ENCODE data around the gene KDM4C. TPM values are rescaled to one million over a fixed set of nuclear protein-coding genes. Genes with fewer than 3 reads are reported as not detected.

KDM4C gene
- total RNA-seq, 4 donors from 2014 or later = 75.0 to 95.9 (median 88.9) TPM

GRCh38 chr9:7071916-7072315, 314.1 kb downstream of the KDM4C start:
- intact Hi-C loops (cut with DNase I; ENCODE audit: low total_unique reads) (no loop called here), in situ Hi-C loops (cut with MboI; ENCODE audit: low pct_ligation_motif_present in 1 of 4, low pct_unique_long_range_greater_than_20kb in 1 of 4, low sequenced_read_pairs in 3 of 4) (loop anchor here in 2 of 4 donors (25.0 kb wide), 1 partner anchor 465 kb away; no protein-coding TSS in a partner anchor)
- Histone ChIP-seq H3K4me3 (no peak overlapping the region), H3K9me3 (no peaks in the 10 kb centered on the region), H3K27me3 (no peaks in the 10 kb centered on the region), H3K4me1 (no peaks in the 10 kb centered on the region), H3K27ac (no peak overlapping the region), H3K36me3 (no peaks in the 10 kb centered on the region)
- DNase-seq = no peak
- WGBS, 2 donors (ENCODE audit: low coverage in 1 of 2) = 97 to 100% methylated on average over 1 of the region's 1 CpG
- TF ChIP-seq POLR2AphosphoS5 (IDR thresholded peaks at IDR 0.05) (no peak), CTCF (IDR thresholded peaks at IDR 0.05) (no peak), POLR2A (IDR thresholded peaks at IDR 0.05) (no peak), EP300 (IDR thresholded peaks at IDR 0.05; ENCODE audit: low read depth) (no peak)

DNA sequence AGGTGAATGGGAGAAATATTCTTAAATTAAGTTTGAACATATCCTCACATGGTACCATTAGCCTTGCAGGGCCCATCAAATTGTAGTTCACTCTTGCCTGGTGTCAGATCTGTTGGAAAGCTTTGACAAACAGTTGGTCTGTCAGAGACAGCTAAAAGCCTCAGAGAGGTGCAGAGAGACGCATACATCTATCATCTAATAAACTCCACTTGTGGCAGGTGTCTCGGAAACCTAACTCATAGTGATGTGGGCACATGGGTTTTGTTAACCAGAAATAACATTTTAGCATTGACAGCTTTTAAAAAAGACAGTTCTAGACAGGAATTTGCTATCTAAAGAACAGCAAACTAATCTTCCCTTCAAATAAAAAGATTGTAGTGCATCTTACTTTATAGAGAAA, 315.9 kb downstream of the KDM4C start:
- 94 to 100% methylated on average over 2 of the region's 2 CpGs for WGBS, 2 donors (ENCODE audit: low coverage in 1 of 2)
- Histone ChIP-seq H3K27ac (no peak overlapping the region), H3K4me3 (no peak overlapping the region), H3K27me3 (no peaks in the 10 kb centered on the region), H3K9me3 (no peaks in the 10 kb centered on the region), H3K36me3 (no peaks in the 10 kb centered on the region), H3K4me1 (no peaks in the 10 kb centered on the region)
- intact Hi-C loops (cut with DNase I; ENCODE audit: low total_unique reads) = no loop called here
- no peak for DNase-seq
- in situ Hi-C loops (cut with MboI; ENCODE audit: low pct_ligation_motif_present in 1 of 4, low pct_unique_long_range_greater_than_20kb in 1 of 4, low sequenced_read_pairs in 3 of 4) = loop anchor here in 2 of 4 donors (25.0 kb wide), 1 partner anchor 464 kb away; no protein-coding TSS in a partner anchor
- TF ChIP-seq POLR2A (IDR thresholded peaks at IDR 0.05) (no peak), CTCF (IDR thresholded peaks at IDR 0.05) (no peak), POLR2AphosphoS5 (IDR thresholded peaks at IDR 0.05) (no peak), EP300 (IDR thresholded peaks at IDR 0.05; ENCODE audit: low read depth) (no peak)

GRCh38 chr9:7075154-7075553, 317.4 kb downstream of the KDM4C start:
- in situ Hi-C loops (cut with MboI; ENCODE audit: low pct_ligation_motif_present in 1 of 4, low pct_unique_long_range_greater_than_20kb in 1 of 4, low sequenced_read_pairs in 3 of 4) (loop anchor here in 2 of 4 donors (25.0 kb wide), 1 partner anchor 462 kb away; no protein-coding TSS in a partner anchor), intact Hi-C loops (cut with DNase I; ENCODE audit: low total_unique reads) (no loop called here)
- no peaks in the 10 kb centered on the region for H3K9me3 ChIP-seq
- DNase-seq = no peak
- H3K4me1 ChIP-seq = no peaks in the 10 kb centered on the region
- no peaks in the 10 kb centered on the region for H3K27me3 ChIP-seq
- no peak for TF ChIP-seq EP300 (IDR thresholded peaks at IDR 0.05; ENCODE audit: low read depth)
- no peak for TF ChIP-seq POLR2A (IDR thresholded peaks at IDR 0.05)
- TF ChIP-seq CTCF (IDR thresholded peaks at IDR 0.05) = no peak
- TF ChIP-seq POLR2AphosphoS5 (IDR thresholded peaks at IDR 0.05) = no peak
- no peaks in the 10 kb centered on the region for H3K36me3 ChIP-seq
- H3K4me3 ChIP-seq = no peak overlapping the region
- 90 to 98% methylated on average over 6 to 7 of the region's 7 CpGs for WGBS, 2 donors (ENCODE audit: low coverage in 1 of 2)
- no peak overlapping the region for H3K27ac ChIP-seq

DNA sequence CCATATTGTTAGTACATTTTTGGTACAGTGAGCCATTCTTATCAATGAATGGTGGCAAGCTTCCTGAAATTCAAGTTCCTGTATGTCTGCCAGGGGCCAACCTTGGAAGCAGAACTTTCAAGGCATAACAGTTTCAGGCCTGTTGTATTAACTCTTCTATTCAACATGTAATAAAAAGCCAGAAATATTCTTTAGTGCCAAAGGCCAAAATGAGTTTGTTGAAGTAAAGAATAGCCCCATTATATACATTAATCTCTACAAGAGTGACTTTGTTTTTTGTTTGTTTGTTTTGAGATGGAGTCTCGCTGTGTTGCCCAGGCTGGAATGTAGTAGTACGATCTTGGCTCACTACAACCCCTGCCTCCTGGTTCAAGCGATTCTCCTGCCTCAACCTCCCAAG, 321.3 kb downstream of the KDM4C start:
- no peaks in the 10 kb centered on the region for H3K27me3 ChIP-seq
- WGBS, 2 donors (ENCODE audit: low coverage in 1 of 2) = 93 to 100% methylated on average over 3 of the region's 3 CpGs
- TF ChIP-seq CTCF (IDR thresholded peaks at IDR 0.05) = no peak
- no peak for TF ChIP-seq POLR2A (IDR thresholded peaks at IDR 0.05)
- TF ChIP-seq EP300 (IDR thresholded peaks at IDR 0.05; ENCODE audit: low read depth) = no peak
- no peak for TF ChIP-seq POLR2AphosphoS5 (IDR thresholded peaks at IDR 0.05)
- H3K27ac ChIP-seq = no peak overlapping the region
- no peak for DNase-seq
- no peaks in the 10 kb centered on the region for H3K36me3 ChIP-seq
- H3K4me3 ChIP-seq = no peak overlapping the region
- in situ Hi-C loops (cut with MboI; ENCODE audit: low pct_ligation_motif_present in 1 of 4, low pct_unique_long_range_greater_than_20kb in 1 of 4, low sequenced_read_pairs in 3 of 4) (loop anchor here in 2 of 4 donors (25.0 kb wide), 1 partner anchor 458 kb away; no protein-coding TSS in a partner anchor), intact Hi-C loops (cut with DNase I; ENCODE audit: low total_unique reads) (no loop called here)
- H3K9me3 ChIP-seq = no peaks in the 10 kb centered on the region
- no peaks in the 10 kb centered on the region for H3K4me1 ChIP-seq
